OCI-LY7 (cell line): ENCODE results near the gene SCT.

Experiments used
- EZH2phosphoT487 ChIP-seq: fragments of 200-600 bp; sonication (generic); IDR thresholded peaks from 2 replicates; pipeline ENCODE4 v1.6.1; 2018; ENCODE audit warnings: low read depth, borderline replicate concordance, mild to moderate bottlenecking, mixed run types, antibody characterized with exemption, low read length, moderate library complexity, mixed read lengths
- TF ChIP-seq, protein P1 (sequence below): fragments of 200-600 bp; sonication (generic); conservative IDR thresholded peaks from 2 replicates; pipeline ENCODE4 v1.5.1; 2014; ENCODE audit warnings: mild to moderate bottlenecking, antibody characterized with exemption, low read length, moderate library complexity, mixed read lengths

DNA sequence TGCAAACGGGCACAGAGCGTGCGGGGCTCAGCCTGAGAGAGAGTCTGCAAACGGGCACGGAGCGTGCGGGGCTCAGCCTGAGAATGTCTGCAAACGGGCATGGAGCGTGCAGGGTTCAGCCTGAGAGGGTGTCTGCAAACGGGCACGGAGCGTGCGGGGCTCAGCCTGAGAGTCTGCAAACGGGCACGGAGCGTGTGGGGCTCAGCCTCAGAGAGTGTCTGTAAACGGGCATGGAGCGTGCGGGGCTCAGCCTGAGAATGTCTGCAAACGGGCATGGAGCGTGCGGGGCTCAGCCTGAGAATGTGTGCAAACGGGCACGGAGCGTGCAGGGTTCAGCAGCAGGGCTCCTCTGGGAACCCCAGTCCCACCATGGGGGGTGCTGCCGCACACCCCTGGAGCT, 37.2 kb downstream of the SCT start:
- TF ChIP-seq, protein P1, sequence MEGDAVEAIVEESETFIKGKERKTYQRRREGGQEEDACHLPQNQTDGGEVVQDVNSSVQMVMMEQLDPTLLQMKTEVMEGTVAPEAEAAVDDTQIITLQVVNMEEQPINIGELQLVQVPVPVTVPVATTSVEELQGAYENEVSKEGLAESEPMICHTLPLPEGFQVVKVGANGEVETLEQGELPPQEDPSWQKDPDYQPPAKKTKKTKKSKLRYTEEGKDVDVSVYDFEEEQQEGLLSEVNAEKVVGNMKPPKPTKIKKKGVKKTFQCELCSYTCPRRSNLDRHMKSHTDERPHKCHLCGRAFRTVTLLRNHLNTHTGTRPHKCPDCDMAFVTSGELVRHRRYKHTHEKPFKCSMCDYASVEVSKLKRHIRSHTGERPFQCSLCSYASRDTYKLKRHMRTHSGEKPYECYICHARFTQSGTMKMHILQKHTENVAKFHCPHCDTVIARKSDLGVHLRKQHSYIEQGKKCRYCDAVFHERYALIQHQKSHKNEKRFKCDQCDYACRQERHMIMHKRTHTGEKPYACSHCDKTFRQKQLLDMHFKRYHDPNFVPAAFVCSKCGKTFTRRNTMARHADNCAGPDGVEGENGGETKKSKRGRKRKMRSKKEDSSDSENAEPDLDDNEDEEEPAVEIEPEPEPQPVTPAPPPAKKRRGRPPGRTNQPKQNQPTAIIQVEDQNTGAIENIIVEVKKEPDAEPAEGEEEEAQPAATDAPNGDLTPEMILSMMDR = no peak
- TF ChIP-seq EZH2phosphoT487 = no peak
